IPS DF 4.7 (cell line): Measurements from ENCODE around the gene EIF4B.

Experiments
- DNase-seq: peaks from one replicate; pipeline ENCODE4 v3.0.0-alpha.2; 2013; ENCODE audit warnings: low spot score; ENCODE audit errors: extremely low read depth

Gene EIF4B

DNA sequence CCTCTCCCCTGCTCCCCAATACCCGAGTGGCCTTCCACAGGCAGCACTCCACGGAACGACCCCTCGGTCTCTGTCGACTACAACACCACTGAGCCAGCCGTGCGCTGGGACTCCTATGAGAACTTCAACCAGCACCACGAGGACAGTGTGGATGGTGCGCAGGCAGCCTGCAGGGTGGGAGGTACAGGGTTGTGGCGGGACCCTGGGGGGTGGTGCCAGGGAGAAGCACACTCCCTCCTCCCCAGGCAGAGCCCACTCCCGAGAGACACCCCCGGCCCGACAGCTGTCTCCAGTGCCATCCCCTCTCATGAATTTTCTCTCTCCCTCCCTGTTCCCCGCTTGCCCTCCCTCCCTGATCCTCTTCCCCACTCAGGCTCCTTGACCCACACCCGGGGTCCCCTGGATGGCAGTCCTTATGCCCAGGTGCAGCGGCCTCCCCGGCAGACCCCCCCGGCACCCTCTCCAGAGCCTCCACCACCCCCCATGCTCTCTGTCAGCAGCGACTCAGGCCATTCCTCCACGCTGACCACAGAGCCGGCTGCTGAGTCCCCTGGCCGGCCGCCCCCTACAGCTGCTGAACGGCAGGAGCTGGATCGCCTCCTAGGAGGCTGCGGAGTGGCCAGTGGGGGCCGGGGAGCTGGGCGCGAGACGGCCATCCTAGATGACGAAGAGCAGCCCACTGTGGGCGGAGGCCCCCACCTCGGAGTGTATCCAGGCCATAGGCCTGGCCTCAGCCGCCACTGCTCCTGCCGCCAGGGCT lies 52.6 kb downstream of the EIF4B start:
- DNase-seq, result no peak

DNA sequence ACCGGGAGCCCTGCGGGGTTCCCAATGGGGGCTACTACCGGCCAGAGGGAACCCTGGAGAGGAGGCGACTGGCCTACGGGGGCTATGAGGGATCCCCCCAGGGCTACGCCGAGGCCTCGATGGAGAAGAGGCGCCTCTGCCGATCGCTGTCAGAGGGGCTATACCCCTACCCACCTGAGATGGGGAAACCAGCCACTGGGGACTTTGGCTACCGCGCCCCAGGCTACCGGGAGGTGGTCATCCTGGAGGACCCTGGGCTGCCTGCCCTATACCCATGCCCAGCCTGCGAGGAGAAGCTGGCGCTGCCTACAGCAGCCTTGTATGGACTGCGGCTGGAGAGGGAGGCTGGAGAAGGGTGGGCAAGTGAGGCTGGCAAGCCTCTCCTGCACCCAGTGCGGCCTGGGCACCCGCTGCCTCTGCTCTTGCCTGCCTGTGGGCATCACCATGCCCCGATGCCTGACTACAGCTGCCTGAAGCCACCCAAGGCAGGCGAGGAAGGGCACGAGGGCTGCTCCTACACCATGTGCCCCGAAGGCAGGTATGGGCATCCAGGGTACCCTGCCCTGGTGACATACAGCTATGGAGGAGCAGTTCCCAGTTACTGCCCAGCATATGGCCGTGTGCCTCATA lies 53.3 kb downstream of the EIF4B start:
- DNase-seq, result no peak

GRCh38 chr12:53060064-53060720 lies 53.9 kb downstream of the EIF4B start:
- DNase-seq, result no peak

DNA sequence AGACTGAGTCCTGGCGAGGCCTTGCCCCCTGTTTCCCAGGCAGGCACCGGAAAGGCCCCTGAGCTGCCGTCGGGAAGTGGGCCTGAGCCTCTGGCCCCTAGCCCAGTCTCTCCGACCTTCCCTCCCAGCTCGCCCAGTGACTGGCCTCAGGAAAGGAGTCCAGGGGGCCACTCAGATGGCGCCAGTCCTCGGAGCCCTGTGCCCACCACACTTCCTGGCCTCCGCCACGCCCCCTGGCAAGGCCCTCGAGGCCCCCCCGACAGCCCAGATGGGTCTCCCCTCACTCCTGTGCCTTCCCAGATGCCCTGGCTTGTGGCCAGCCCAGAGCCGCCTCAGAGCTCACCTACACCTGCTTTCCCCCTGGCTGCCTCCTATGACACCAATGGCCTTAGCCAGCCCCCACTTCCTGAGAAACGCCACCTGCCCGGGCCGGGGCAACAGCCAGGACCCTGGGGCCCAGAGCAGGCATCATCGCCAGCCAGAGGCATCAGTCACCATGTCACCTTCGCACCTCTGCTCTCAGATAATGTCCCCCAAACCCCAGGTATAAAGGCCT lies 54.5 kb downstream of the EIF4B start:
- DNase-seq, result no peak

DNA sequence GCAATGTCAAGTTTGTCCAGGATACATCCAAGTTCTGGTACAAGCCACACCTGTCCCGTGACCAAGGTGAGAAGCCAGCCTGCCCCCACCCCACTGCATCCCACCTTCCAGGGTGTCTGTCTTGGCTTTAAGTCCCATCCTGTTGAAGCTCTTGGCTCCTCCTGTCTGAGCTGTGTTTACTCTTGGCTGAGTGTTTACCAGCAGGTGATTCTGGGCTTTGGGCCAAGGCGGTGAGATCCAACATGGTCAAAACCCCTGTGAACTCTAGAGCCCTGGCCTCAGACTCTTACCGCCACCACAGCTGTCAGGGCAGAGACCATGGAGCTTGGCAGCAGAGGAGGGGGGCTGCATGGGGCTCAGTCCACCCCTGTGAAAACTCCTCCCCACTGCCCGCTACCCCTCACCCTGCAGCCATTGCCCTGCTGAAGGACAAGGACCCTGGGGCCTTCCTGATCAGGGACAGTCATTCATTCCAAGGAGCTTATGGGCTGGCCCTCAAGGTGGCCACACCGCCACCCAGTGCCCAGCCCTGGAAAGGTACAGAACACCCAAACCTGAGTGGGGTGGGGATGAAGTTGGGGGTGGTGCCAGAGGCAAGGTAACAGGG lies 55.3 kb downstream of the EIF4B start:
- DNase-seq, result no peak

DNA sequence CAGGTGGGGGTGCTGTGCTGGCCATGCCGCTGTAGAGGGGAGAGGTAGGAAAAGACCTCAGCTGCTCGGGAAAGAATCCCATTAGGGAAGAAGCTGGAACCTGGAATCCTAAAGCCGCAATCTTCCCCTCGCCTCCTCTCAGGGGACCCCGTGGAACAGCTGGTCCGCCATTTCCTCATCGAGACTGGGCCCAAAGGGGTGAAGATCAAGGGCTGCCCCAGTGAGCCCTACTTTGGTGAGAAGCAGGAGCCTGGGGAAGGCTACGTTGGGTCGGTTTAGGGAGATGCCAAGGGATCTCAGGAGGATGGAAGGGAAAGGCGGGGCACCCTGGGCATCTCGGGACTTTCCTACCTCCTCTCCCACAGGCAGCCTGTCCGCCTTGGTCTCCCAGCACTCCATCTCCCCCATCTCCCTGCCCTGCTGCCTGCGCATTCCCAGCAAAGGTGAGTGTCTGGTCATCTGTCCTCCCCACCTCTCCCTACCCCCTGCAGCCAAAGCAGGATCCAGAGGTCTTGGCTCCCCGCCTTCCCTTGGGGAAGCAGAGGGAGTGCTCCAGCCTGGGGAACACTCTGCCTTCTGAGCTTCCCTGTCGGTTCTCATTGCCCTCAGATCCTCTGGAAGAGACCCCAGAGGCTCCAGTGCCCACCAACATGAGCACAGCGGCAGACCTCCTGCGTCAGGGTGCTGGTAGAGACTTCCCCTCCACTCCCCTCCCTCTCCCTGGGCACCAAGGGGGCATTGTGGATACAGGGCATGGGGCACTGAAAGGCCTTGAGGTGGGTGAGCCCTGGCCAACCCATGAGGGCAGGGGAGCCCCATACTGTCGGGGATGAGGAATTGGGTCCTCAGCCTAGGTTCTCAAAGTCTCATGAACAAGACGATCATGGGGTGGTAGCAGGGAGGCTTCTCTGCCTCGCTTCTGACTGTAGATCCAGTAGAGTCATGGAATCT lies 56.0 kb downstream of the EIF4B start:
- DNase-seq, result no peak

- no peak for DNase-seq
Observed at GRCh38 chr12:53062977-53063707, 56.9 kb downstream of the EIF4B start.

DNA sequence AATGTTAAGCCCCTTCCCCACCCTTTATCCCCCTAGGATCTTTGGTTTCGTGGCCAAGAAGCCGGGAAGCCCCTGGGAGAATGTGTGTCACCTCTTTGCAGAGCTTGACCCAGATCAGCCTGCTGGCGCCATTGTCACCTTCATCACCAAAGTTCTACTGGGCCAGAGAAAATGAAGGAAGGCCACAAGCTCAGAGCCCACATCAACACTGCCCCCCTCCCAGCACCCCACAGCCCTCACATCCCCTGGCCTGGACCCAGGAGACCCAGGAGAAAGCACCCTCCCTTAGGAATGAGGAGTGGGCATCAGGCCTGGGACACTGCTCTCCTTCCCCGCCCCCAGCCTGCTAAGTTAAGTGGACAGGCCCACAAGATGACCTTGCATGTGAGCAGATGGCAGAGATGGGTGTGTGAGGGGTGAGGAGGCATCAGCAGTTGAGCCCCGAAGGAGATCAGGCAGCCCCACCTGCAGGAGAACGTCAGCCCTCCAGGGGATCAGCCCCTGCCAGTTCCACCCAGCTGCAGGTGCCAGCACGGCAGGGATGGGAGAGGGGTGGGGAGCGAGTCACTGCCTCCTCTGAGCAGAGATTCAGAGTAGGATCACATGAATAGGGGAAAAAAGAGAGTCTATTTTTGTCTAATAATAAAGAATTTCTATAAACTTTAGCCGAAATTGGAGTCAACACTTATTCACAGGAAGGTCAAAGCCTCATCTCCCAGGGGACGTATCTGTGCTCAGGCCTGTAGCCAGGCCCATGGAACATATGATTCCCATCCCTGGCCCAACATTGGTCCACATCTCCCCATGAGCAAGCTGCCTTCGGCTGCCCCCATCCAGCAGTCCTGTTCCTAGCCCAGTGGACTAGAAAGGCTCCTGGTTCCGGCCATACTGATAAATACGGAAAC lies 57.7 kb downstream of the EIF4B start:
- DNase-seq, result no peak

DNA sequence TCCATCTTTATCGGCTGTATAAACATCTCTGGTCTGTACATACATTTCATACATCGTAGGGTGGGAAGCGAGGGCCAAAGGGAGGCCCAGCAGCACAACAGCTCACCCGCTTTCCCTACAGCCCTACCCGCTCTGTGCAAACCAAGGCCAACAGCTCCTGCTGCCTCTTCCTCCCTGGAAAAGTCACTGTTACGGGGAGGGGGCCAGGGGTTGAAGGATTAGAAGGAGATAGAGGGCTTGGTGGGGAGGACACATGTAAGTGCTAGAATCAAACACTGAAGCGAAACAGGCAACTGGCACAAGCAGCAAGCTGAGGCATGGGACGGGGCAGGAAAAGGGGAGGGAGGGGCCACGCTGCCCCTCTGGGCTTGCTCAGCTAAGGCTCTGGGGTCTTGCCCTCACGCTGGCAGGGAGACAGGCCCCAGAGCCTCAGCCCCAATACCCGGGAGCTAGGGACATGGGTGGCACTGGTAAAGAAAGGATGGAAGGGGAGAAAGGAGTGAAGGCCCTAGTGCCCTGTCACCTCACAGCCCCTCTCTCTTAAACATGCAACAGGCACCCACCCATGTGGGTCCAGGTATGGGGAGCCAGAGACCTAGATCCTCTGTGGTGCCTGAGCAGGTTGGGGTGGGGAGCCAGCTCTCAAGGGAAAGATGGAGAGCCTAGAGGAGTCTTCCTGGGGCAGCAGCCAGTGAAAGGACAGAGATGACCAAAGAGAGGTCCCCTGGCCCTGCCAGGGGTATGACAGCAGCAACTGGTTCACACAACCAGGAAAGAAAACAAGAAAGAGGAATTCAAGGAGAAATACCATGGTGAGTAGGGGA lies 58.6 kb downstream of the EIF4B start:
- no peak for DNase-seq

DNA sequence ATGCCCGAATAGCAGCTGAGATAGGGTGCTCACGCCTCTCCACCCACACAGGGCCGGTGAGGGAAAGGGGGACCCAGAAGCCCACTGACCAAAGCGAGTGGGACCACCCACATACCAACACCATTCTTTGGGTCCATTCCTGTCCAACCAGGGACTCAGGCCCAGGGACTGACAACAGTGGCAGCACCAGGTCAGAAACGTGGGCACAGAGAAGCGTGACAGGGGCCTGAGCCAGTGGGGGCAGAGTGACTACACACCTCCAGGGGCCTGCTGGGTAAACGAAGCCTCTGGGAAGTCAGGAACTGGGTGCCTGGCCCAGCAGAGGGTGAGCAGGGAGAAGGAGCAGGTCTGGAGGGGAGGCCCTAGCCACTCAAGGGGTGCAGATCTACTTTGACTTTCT lies 59.2 kb downstream of the EIF4B start:
- DNase-seq, result no peak

GRCh38 chr12:53065975-53066931 lies 60.0 kb downstream of the EIF4B start:
- DNase-seq, result no peak

GRCh38 chr12:53067074-53067992 lies 61.1 kb downstream of the EIF4B start:
- DNase-seq, result no peak

GRCh38 chr12:53067993-53068770 lies 61.9 kb downstream of the EIF4B start:
- DNase-seq, result no peak

GRCh38 chr12:53068811-53069585 lies 62.7 kb downstream of the EIF4B start:
- DNase-seq, result no peak
